ENCODE data around the gene UNC13D.

DNA sequence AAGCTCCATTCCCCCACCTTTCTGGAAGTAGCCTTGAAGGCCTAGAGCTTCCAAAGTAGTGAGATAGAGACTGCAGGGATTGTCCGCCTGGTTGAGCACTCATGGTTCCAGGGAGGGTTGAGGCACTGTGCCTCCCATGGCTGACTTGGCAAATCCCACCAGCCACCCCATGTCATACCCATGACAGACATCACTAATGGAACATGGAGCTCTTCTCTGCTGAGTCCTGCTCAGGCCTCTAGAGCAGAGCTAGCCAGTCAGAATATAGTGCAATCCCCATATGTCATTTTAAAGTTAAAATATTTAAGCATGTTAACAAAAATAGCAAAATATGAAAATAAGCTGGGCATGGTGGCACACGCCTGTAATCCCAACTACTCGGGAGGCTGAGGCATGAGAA is 28.8 kb downstream of the UNC13D start:
- TF ChIP-seq, protein P1, sequence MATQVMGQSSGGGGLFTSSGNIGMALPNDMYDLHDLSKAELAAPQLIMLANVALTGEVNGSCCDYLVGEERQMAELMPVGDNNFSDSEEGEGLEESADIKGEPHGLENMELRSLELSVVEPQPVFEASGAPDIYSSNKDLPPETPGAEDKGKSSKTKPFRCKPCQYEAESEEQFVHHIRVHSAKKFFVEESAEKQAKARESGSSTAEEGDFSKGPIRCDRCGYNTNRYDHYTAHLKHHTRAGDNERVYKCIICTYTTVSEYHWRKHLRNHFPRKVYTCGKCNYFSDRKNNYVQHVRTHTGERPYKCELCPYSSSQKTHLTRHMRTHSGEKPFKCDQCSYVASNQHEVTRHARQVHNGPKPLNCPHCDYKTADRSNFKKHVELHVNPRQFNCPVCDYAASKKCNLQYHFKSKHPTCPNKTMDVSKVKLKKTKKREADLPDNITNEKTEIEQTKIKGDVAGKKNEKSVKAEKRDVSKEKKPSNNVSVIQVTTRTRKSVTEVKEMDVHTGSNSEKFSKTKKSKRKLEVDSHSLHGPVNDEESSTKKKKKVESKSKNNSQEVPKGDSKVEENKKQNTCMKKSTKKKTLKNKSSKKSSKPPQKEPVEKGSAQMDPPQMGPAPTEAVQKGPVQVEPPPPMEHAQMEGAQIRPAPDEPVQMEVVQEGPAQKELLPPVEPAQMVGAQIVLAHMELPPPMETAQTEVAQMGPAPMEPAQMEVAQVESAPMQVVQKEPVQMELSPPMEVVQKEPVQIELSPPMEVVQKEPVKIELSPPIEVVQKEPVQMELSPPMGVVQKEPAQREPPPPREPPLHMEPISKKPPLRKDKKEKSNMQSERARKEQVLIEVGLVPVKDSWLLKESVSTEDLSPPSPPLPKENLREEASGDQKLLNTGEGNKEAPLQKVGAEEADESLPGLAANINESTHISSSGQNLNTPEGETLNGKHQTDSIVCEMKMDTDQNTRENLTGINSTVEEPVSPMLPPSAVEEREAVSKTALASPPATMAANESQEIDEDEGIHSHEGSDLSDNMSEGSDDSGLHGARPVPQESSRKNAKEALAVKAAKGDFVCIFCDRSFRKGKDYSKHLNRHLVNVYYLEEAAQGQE (IDR thresholded peaks at IDR 0.05; ENCODE audit: insufficient read depth in 1 of 2, low read depth in 2 of 2, low read length in 2 of 2): no peak
- no peak for TF ChIP-seq POLR2AphosphoS5 (IDR thresholded peaks at IDR 0.05; ENCODE audit: low read depth, low read length)
- TF ChIP-seq FOXP2 (optimal IDR thresholded peaks at IDR 0.05; ENCODE audit: borderline replicate concordance, extremely low read depth, extremely low read length, insufficient read depth): no peak
- TF ChIP-seq TAF1 (IDR thresholded peaks at IDR 0.05; ENCODE audit: borderline replicate concordance, insufficient read depth, low read length): no peak

All from PFSK-1 (cell line).